HG03521 (cell line): ENCODE results near the gene UXT.
"Not testable (repeated sequence)": the region's sequence is repeated elsewhere in the genome, so short reads cannot be mapped to it uniquely, and the experiment has no call there.

ENCODE experiments used
- ATAC-seq: cut with Tn5 transposase; IDR thresholded peaks from one replicate; pipeline ENCODE4 v1.9.1; 2021; ENCODE audit warnings: mild to moderate bottlenecking, moderate library complexity; ENCODE audit not compliant: unreplicated experiment

The UXT gene, protein sequence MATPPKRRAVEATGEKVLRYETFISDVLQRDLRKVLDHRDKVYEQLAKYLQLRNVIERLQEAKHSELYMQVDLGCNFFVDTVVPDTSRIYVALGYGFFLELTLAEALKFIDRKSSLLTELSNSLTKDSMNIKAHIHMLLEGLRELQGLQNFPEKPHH

DNA sequence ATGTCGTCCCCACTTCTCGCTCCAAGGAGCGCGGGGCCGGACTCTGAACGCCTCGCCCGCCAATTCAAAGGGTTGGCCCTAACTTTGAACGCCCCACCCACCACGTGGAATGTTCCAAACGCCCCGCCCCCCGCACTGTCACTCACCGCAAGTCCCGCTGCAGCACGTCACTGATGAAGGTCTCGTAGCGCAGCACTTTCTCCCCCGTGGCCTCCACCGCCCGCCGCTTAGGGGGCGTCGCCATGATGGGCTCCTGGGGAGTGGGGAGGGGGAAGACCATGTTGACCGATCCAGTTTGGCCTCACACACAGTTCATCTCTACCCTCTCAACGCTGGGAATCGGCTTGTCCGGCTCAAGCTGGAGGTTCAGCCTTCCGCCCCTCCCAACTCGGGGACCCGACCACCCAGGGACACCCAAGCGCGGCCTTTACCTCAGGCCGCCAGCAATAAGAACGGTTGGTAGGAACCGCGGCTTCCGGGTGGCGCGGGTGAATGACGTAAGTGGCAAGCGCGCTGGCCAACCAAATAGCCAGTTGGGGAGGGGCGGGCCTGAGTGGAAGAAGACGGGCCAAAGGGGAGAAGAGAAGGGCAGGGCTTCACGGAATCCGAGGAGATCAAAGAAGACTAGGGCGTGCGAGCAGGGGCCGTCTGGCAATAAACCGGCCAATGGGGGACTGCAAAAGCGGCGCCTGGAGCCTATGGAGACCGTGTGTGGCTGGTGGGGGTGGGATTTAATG is at the start of gene UXT:
Gene UXT, minus strand, starts transcription at position 497 of the 737 bp plus-strand sequence. Its CDS starts 253 bp downstream, at position 244.
- peak; percentile 80 for ATAC-seq

DNA sequence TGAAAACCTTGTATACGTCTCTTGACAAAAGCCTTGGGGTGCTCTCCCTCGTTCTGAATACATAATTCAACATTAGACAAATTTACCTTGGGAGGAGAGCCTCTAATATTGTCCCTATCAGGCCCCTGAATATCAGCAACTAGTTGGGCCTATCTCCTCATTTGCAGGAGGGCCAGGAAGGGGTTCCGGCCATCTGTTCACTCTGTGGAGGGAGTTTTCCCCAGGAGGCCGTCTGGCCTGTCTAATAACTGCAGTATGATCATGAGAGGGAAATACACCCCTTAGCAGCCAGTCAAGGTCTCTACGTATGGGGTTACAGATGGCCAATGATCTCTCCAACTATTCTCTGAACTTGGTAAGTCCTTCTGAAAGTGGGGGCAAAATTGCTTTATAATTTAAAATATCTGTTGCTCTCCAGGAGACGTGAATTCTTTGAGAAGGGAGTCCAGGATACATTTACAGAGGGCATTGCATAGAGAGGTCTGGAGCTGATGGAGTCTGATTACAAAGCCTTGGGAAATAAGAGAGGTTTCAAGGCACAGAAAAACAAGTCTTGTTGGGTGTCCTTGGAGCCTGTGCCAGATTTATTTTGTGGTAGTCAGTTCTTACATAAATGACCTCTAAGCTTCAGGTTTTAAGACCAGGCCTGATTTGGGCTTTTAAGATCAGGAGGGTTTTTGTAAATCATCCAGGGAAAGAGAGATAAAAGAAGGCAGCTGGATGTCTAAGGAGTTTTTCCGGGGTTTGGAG is 48.2 kb upstream of the UXT start:
- ATAC-seq: no peak

DNA sequence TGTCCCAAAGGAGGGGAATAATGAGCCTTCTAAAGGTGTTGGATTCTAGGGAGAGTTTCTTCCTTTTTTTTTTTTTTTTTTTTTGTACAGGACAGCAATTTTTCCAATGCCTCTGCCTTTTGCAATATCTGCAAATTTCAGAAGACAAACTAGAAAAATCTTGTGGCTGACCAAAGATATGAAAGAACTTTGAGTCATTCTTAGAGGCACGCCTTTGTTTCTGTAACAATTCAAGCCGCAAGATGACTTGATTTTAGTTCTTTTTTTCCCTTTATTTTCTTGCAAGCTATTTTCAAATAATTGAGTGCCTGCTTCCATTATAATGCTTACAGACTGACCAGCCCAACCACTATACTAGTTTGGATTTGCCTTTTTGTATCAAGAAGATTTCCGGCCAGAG is 47.6 kb upstream of the UXT start:
- ATAC-seq: no peak

DNA sequence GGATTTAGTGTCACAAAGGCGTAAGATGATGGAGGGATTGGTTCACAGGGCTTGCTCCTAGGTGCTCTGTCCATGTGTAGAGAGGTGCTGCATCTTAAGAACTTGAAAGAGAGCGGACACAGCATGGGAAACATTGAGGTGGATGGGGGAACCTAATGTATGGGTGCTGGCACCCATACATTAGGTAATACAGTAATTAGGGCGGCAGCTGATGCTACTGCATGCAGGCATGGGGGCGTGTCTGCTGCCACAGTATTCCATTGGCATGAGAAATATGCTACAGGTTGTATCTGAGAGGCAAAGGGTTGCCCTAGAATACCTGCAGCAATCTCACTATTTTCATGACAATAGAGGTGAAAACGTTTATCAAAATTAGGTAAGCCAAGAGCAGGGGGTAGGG is 45.8 kb upstream of the UXT start:
- no peak for ATAC-seq

DNA sequence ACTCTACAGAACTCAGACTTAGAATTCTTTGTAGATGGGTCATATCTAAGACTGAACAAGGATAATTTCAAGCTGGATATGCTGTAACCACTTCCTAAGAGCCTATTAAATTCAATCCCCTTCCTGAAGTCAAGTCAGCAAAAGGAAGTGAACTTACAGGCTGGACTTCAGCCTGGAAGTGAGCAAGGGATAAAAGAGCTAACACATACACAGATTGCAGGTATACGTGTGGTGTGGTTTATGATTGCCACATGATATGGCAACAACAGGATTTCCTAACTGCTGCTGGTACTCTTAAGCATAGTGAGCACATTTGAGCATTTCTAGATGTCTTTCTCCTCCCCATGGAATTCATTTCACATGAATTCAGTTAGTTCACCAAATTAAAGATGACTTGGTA is 38.2 kb upstream of the UXT start:
- ATAC-seq: no peak

DNA sequence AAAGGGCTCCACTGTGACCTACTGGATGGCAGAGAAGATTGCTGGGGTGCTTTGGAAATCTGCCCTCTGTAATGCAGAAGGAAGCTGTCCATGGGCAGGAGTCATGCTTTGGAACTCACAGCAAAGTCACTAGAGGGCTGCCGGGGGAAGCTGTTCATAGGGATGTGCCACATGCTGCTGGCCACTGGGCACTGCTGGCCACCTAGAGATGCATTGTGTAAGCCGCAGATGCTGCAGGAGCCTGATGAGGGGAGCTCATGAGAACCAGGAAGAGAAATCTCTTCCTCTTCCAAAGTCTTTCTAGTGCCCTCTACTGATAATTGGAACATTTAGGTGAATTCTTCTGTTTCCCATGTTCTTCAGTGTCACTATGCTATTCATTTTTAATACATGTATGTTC is 31.2 kb upstream of the UXT start:
- ATAC-seq: no peak

DNA sequence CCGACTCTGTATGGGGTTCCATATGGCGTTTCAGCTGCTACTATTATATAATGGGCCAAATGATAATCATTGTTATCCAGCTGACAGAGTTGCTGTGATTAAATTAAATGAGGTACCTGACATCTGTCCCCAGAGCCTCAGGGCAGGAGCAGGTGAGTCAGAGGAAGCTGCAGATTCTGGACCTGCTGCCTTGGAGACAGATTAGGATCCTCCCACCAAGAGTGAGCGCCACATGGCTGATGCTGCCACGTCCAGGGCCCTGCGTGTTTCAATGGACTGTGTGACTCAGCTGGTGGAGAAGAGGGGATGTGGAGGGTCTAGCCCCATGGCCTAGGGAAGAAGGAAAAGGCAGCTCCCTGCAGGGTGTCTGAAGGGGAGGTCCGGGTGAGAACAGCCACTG is 28.3 kb upstream of the UXT start:
- ATAC-seq: no peak

DNA sequence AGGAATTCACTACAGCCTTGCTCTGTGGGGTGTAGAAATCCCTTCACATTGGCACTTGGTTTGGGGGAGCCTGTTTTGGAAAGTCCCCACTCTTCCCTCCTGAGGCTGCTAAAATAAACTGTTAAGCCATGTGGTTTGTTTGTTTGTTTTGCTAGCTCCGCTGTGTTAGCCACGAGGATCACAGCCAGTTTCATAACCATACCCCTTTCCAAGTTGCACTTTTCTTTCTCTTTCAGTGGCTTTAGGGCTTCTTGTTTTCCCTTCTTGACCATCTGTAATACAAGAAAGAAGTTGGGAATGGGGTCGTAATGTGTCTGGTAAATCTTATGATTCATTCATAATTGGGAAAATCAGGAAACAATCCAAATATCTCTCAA is 24.8 kb upstream of the UXT start:
- no peak for ATAC-seq

DNA sequence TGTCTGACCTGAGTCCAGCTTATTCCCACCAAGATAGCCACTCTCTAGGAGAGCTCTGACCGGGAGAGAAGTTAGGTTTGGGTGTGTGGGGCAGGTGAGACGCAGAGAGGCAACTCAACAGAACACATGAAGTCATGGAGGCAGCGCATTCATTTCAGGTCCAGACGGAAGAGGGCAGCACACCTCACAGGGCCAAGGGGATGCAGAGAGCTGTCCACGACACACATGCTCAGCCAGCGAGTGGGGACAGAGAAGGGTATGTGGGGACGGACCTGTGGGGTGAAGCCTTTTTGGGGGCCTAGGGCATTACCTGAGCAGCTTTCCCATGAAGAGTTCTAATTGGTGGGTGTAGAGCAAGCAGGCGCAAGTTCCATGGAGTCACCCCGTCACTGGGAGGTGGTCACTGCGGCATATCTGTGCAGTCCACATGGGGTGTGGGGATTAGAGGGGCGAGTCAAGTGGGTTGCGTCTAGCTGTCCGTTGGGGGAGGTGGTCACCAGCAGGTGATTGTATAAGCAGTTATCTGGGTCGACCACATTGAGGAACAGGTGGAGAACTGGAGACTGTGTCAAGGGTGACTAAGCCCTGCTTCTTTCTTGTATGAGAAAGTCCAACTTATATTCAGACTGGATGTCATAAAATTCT is 24.3 kb upstream of the UXT start:
- no peak for ATAC-seq

DNA sequence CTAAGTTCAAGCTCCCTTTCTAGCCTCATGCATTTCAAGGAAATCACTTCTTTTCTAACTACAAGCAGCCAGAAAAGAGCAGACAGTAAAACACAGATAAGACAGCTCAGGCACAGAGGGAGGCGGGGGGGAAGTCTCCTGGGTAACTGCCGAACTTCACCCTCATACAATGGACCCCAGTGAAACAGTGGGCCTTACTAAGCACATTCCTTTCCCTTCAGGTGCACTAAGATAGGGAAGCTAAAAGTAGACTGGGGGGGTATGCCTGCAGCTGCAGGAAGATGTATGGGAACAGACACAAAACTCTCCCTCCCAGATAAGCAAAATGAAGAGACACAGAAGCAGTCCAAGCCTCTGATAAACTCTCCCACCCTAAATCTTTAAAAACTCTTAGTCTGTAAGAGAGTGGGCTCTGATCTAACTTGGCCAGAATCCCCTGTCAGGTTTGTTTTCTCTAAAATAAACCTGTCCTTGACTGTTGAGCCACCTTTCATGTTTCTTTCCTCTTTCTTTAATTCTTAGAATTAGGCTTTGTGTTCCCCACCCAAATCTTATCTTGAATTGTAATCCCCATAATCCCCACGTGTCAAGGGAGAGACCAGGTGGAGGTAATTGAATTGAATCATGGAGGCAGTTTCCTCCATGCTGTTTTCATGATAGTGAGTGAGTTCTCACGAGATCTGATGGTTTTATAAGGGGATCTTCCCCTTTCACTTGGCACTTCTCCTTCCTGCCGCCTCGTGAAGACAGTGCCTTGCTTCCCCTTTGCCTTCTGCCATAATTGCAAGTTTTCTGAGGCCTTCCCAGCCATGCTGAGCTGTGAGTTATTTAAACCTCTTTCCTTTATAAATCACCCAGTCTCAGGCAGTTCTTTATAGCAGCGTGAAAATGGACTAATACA is 17.2 kb upstream of the UXT start:
- ATAC-seq: not testable (repeated sequence)

DNA sequence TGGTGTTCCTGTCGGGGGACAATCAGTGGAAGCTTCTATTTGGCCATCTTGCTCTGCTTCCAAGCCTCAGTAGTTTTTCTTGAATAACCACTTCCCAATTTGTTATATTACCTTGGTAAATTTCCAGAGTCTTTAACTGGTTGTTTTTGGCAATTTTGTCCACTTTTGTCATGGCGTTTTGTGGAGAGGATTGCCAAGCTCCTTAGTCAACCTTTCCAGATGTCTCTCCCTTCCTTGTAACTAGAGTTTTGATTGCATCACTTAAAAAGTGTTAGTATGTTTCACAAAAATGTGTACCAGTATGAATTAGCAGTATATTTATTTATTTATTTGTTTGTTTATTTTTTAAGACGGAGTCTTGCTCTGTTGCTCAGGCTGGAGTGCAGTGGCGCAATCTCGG is 15.8 kb upstream of the UXT start:
- no peak for ATAC-seq

DNA sequence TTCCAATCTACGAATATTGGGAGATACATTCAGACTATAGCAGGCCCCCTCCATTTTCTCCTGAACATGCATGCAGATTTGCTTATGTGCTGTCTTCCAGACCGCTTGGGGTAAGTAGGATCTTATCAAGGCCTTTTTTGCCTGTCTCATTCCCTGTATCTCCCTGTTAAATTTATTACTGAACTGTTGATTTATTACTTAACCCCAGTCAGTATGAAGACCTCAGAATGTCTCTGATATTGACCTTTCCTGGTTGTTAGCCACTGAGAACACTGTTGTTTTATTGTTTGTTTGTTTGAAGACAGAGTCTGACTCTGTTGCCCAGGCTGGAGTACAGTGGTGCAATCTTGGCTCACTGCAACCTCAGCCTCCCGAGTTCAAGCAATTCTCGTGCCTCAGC is 6.8 kb upstream of the UXT start:
- not testable (repeated sequence) for ATAC-seq

DNA sequence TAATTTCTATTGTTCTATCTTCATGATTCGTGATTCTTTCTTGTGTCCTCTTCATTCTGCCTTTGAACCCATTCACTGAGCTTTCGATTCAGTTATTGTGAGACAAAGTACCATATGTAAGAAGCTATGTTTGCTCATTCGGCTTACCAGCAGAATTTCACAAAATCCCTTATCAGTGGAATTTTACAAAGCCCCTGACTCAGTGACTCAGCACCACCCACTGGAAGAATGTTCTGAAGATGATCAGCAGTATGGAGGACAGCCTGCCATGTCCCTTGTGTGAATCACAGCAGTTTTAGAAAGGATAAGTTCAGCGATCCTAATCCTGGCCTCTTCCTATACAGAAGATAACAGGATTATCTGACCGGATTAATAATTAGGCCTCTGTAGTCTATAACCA is 5.8 kb upstream of the UXT start:
- ATAC-seq: no peak

DNA sequence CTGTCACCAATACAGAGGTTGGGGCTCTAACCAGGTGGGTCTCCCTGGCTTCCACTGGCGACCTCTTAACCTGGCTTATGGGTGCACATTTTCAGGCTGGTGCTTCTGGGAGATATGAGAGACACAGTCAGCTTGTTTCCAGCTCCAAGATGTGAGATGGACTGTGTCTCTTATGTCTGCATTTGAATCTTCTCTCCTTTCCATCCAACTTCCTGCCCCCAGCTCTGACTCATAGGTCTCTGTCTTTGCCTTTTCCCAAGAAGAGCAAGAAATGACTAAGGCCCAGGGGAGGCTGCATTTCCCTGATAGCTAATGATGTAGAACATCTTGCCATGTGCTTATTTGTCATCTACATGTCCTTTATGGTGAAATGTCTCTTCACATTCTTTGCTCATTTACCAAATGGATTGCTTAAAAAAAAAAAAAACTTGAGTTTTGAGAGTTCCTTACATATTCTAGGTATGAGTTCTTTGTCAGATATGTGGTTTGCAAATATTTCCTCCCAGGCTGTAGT is 3.2 kb upstream of the UXT start:
- ATAC-seq: no peak

DNA sequence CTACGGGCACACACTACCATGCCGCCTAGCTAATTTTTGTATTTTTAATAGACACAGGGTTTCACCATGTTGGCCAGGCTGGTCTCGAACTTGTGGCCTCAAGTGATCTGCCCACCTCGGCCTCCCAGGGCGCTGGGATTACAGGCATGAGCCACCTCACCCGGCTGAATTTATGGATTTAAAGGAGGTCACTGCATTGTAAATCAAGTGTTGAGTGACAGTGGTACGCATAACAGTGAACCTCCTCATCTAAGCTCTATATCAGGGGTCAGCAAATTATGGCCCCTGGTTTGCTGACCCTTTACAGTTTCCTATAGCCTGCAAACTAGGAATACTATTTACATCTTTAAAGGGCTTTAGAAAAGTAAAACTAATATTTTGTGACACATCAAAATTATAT is 2.6 kb upstream of the UXT start:
- ATAC-seq: no peak

DNA sequence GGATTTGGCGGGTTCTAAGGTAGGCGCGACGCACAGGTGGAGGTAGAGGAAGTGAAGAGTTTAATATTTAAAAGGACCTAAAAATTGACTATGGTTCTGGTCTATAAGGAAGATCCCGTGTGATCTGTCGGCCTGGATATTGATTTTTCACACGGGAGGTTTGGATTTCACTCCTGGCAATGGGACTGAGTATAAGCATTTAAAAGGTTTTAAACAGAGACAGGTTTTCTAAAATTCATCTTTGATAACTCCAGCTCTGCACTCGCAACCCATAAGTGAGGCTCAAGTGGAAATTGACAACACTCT is 394 bp upstream of the UXT start:
- ATAC-seq: no peak

DNA sequence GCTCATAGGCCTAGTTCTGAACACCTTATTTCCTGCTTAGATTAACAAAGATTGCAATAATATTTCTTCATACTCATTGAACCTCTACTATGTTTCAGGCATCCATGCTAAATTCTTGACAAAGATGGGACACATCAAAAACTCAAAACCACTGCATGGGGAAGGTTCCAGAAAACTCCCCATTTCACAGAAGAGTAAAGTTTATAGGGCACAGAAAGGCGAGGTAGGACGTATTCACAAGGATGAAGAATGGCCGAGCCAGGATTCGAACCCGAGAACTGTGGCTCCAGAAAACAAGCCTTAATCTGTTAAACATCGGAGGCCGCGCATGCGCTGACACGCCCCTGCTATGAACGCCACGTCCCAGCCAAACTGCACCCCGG is 688 bp downstream of the UXT start:
- no peak for ATAC-seq

DNA sequence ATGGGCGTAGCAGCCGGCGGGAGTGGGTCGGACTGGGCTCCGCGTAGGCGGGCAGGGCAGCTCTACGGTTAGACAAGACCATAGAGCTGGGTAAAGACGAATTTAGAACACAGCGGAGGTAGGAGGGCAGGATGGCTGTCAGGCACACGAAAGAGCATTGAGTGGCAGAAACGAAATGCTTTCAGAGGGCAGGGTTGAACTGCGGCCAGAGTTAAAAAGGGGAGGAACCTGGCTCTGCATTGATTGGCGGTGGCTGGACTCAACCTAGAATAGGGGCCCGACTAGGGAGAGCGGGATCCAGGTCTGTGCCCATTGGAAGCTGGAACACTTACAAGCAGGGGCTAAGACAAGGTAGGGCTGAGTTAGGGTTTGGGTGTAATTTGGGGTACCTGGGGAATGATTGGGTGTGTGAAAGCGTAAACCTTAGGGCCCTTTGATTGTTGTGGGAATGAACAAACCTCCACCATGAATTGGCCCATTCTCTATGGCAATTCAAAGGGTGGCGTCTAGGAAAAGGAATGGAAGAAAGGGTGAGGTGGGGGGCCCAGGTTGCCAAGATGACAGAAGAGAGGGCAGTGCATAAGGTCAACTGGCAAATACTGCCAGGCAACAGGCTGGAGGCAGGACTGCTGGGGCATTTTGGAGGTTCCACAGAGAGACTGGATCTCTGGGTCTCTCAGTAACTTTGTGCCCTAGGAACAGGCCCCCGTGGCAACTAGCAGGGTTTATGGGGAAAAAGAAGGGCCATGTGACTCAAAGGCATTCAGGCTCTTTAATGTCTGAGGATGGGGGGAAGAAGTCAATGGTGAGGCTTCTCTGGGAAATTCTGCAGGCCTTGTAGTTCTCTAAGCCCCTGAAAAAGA is 7.7 kb downstream of the UXT start:
- no peak for ATAC-seq

DNA sequence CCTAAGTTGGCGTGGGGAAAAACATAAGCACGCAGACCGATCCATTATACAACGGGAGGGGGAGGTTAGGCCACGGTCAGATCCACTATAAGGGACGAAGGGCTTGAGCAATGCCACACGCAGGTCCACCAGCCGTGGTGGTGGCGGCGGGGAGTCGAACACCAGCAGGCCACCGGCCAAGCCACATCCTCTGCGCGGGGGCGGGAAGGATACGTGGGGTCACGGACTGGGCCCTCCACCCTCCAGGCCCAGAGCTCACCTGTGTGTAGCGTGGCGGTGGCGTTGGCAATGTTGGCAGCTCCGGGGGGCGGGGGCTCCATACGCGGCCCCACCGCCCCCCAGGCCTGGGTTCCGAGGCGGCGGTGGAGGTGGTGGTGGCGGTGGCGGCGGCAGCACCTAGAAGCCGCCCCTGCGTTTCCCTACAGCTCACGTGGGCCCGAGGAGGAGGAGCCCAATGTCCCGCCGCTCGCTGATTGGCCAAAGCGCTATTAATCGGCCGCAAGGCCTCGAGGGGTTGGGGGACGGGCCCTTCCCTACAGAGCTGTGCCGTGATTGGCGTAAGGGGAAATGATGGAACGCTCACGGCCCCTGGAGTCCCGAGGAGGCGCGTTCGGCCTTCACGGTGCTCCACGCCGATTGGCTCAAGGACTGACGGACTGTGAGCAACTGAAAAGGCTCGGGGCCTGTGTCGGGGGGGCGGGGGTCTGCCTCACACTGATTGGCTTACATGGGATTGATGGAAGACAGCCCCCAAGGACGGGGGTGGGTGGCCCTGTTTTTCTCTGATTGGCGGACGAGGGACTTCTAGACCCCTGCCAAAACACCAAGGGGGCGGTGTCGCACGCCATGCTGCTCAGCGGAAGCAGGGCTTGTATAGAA is 8.6 kb downstream of the UXT start, which contains the start of gene ELK1:
Gene ELK1, minus strand, starts transcription at position 400 of the 879 bp plus-strand sequence. CDS start 9,122 bp downstream, outside the sequence.
- ATAC-seq: peak; percentile 91
